Mesenchymal stem cell (in vitro differentiated cells and primary cell): ENCODE data around the gene WWOX.
A peak's percentile ranks its signal among the peaks of the same experiment; 100 is the strongest.

Experiments
- DNase-seq: peaks from one replicate; pipeline ENCODE4 v3.0.0-alpha.2; 2013
- H2AFZ ChIP-seq: one replicate; pipeline ENCODE4 v1.6.1; 2013; ENCODE audit warnings: low read depth, mild to moderate bottlenecking, control low read depth, inconsistent platforms, low read length, moderate library complexity
- H2AK5ac ChIP-seq: 2 replicates; pipeline ENCODE4 v1.6.1; 2013; ENCODE audit warnings: low read length, moderate library complexity, mild to moderate bottlenecking, inconsistent platforms; ENCODE audit not compliant: severe bottlenecking
- H2BK120ac ChIP-seq: one replicate; pipeline ENCODE4 v1.6.1; 2013; ENCODE audit warnings: low read depth, mild to moderate bottlenecking, inconsistent platforms, low read length, moderate library complexity
- H2BK12ac ChIP-seq, 2 experiments: one replicate each; pipeline ENCODE4 v1.6.1; 2013; ENCODE audit warnings: inconsistent platforms in 2 of 2, low read length in 2 of 2, mild to moderate bottlenecking in 2 of 2, moderate library complexity in 2 of 2, control low read depth in 1 of 2
- H2BK15ac ChIP-seq: one replicate; pipeline ENCODE4 v1.6.1; 2013; ENCODE audit warnings: mild to moderate bottlenecking, low read depth, inconsistent platforms; ENCODE audit not compliant: poor library complexity, severe bottlenecking
- H2BK5ac ChIP-seq: 2 replicates; pipeline ENCODE4 v1.6.1; 2013; ENCODE audit warnings: low read depth, mild to moderate bottlenecking, low read length, control low read depth, inconsistent platforms; ENCODE audit not compliant: poor library complexity, severe bottlenecking
- H3K14ac ChIP-seq, 2 experiments: one replicate each; pipeline ENCODE4 v1.6.1; 2013; ENCODE audit warnings: inconsistent platforms in 2 of 2, low read length in 2 of 2, control low read depth in 1 of 2, mild to moderate bottlenecking in 1 of 2, moderate library complexity in 1 of 2
- H3K18ac ChIP-seq, 2 experiments: one replicate each; pipeline ENCODE4 v1.6.1; 2013; ENCODE audit warnings: inconsistent platforms in 2 of 2, low read length in 2 of 2, control low read depth in 1 of 2, low read depth in 1 of 2, mild to moderate bottlenecking in 1 of 2
- H3K23ac ChIP-seq, 2 experiments: one replicate each; pipeline ENCODE4 v1.6.1; 2013; ENCODE audit warnings: inconsistent platforms in 2 of 2, low read length in 2 of 2, mild to moderate bottlenecking in 2 of 2, moderate library complexity in 2 of 2, control low read depth in 1 of 2
- H3K27ac ChIP-seq: 2 replicates; pipeline ENCODE4 v1.5.1; 2013; ENCODE audit warnings: mild to moderate bottlenecking, moderate library complexity, low read length, control low read depth, inconsistent platforms; ENCODE audit not compliant: poor library complexity, severe bottlenecking
- H3K27me3 ChIP-seq, 2 experiments: 2 replicates each; pipeline versions ENCODE4 v1.6.1 to v1.7.0; 2013; ENCODE audit warnings: low read length in 2 of 2, mild to moderate bottlenecking in 2 of 2, moderate library complexity in 2 of 2, control low read depth in 1 of 2, inconsistent platforms in 1 of 2; ENCODE audit not compliant: control insufficient read depth in 1 of 2, insufficient read depth in 1 of 2
- H3K36me3 ChIP-seq, 2 experiments: 2 replicates each; pipeline versions ENCODE4 v1.6.1 to v1.7.0; 2013; ENCODE audit warnings: low read length in 2 of 2, control low read depth in 1 of 2, inconsistent platforms in 1 of 2, low read depth in 1 of 2, mild to moderate bottlenecking in 1 of 2; ENCODE audit not compliant: insufficient read depth in 2 of 2, control insufficient read depth in 1 of 2
- H3K4ac ChIP-seq, 2 experiments: one replicate each; pipeline ENCODE4 v1.6.1; 2013; ENCODE audit warnings: inconsistent platforms in 2 of 2, low read length in 2 of 2, mild to moderate bottlenecking in 2 of 2, moderate library complexity in 2 of 2, control low read depth in 1 of 2, low read depth in 1 of 2
- H3K4me1 ChIP-seq: 2 replicates; pipeline ENCODE4 v1.6.1; 2013; ENCODE audit warnings: low read depth, low read length, control low read depth; ENCODE audit not compliant: control insufficient read depth, insufficient read depth
- H3K4me2 ChIP-seq: 2 replicates; pipeline ENCODE4 v1.6.1; 2013; ENCODE audit warnings: low read length, mild to moderate bottlenecking, inconsistent platforms; ENCODE audit not compliant: poor library complexity, severe bottlenecking
- H3K4me3 ChIP-seq, 2 experiments: 2 replicates each; pipeline versions ENCODE4 v1.5.1 to v1.7.0; 2013; ENCODE audit warnings: low read length in 2 of 2, mild to moderate bottlenecking in 2 of 2, control low read depth in 1 of 2, low read depth in 1 of 2; ENCODE audit not compliant: insufficient read depth in 1 of 2
- H3K79me1 ChIP-seq: replicated peaks from 2 replicates; pipeline ENCODE4 v1.6.1; 2013; ENCODE audit warnings: mild to moderate bottlenecking, control low read depth, low read length, inconsistent platforms; ENCODE audit not compliant: poor library complexity, severe bottlenecking
- H3K9ac ChIP-seq: 2 replicates; pipeline ENCODE4 v1.7.0; 2013; ENCODE audit warnings: mild to moderate bottlenecking, low read length, moderate library complexity
- H3K9me3 ChIP-seq: 2 replicates; pipeline ENCODE4 v1.7.0; 2013; ENCODE audit warnings: mild to moderate bottlenecking, low read length; ENCODE audit not compliant: control insufficient read depth
- H4K8ac ChIP-seq: one replicate; pipeline ENCODE4 v1.6.1; 2013; ENCODE audit warnings: inconsistent platforms, mild to moderate bottlenecking, low read length, moderate library complexity
- H4K91ac ChIP-seq: one replicate; pipeline ENCODE4 v1.6.1; 2013; ENCODE audit warnings: mild to moderate bottlenecking, low read length, inconsistent platforms
- WGBS: methylation state at CpG from one replicate; pipeline ENCODE4 v1.1.7; 2013; ENCODE audit warnings: mixed read lengths; 5-methylcytosine and 5-hydroxymethylcytosine counted together

Gene WWOX

DNA sequence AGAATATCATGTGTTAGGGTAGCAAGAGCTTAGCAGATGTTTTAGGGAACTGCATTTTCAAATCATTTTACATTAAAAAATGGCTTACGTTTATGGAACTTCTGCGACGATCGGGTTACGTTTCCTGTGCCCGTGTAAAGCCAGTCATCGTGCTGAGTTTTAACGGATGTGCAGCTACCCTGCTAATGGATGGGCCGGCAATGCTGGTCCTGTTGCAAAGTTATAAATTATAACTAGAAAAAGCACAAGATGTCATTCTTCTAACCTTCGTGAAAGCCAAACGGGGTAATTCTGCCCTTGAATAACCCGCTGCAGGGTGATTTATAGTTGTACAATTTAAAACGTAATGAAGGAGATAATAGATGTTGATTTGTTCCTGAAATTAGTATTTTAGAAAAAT lies 339.2 kb downstream of the WWOX start:
- Histone ChIP-seq H2BK12ac (no peak overlapping the region), H3K9me3 (no peaks in the 10 kb centered on the region), H2BK15ac (no peak overlapping the region), H3K14ac (no peak overlapping the region), H2AK5ac (no peak overlapping the region), H4K91ac (no peak overlapping the region), H3K23ac (no peak overlapping the region), H4K8ac (no peak overlapping the region), H3K27ac (no peak overlapping the region), H3K18ac (no peak overlapping the region), H3K9ac (no peak overlapping the region), H2BK120ac (no peak overlapping the region), H2AFZ (no peak overlapping the region), H2BK5ac (no peak overlapping the region), H3K4me3 (no peak overlapping the region), H3K4ac (no peak overlapping the region), H3K36me3 (no peaks in the 10 kb centered on the region), H3K4me2 (no peak overlapping the region), H3K4me1 (peaks cover 4% of the 10 kb centered on the region), H3K79me1 (no peaks in the 10 kb centered on the region), H3K27me3 (no peaks in the 10 kb centered on the region)
- no peak for DNase-seq
- 95% methylated on average over 9 of the region's 13 CpGs for WGBS

DNA sequence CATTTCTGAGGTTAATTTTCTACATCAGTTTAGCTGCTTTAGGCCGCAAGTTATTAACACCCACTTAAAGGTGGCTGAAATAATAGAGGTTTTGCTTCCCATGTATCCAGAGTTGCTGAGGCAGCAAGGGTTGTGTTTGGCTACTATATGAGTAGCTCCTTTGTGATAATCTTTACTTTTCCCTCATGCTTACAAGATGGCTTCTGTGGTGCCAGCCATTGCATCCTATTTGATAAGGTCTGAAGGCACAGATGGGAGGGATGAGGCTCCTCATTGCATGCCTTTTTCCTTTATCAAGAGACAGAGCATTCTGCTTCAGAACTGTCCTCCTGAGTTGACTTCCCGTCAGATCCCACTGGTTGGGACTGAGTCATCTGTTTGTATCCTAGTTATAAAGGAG lies 340.2 kb downstream of the WWOX start:
- Histone ChIP-seq H3K18ac (no peak overlapping the region), H3K9me3 (no peaks in the 10 kb centered on the region), H3K4me1 (peaks cover 4% of the 10 kb centered on the region), H3K27ac (no peak overlapping the region), H3K4ac (no peak overlapping the region), H3K9ac (no peak overlapping the region), H3K23ac (no peak overlapping the region), H3K36me3 (no peaks in the 10 kb centered on the region), H2BK15ac (no peak overlapping the region), H4K91ac (no peak overlapping the region), H4K8ac (no peak overlapping the region), H3K79me1 (no peaks in the 10 kb centered on the region), H2BK12ac (no peak overlapping the region), H3K4me2 (no peak overlapping the region), H3K14ac (no peak overlapping the region), H2AFZ (no peak overlapping the region), H2BK120ac (no peak overlapping the region), H2AK5ac (no peak overlapping the region), H3K27me3 (no peaks in the 10 kb centered on the region), H3K4me3 (no peak overlapping the region), H2BK5ac (no peak overlapping the region)
- no peak for DNase-seq
- WGBS: 78% methylated on average over 2 of the region's 2 CpGs

DNA sequence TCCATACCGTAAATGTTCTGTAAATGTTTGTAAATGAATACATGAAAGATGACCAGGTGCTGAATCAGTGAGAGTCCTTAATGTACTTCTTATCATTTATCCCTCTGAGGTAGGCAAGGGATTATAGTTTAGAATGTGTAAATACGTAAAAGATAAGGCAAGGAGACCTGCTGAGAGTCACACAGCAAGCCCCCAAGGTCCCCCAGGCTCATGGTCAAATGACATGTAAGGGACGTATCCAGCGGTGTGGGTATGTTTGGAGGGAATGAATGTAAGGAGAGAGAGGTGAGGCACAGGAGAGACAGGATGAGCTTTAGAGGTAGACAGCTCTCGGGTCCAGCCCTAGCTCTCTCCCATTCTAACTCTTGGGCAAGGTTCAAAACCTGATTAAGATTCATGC lies 341.8 kb downstream of the WWOX start:
- H3K9ac ChIP-seq: no peak overlapping the region
- DNase-seq: no peak
- H2AFZ ChIP-seq: no peak overlapping the region
- no peak overlapping the region for H3K18ac ChIP-seq
- no peak overlapping the region for H4K91ac ChIP-seq
- H2BK5ac ChIP-seq: no peak overlapping the region
- no peaks in the 10 kb centered on the region for H3K9me3 ChIP-seq
- H2BK15ac ChIP-seq: no peak overlapping the region
- H3K4me1 ChIP-seq: no peaks in the 10 kb centered on the region
- H3K4ac ChIP-seq: no peak overlapping the region
- no peak overlapping the region for H3K4me2 ChIP-seq
- no peak overlapping the region for H3K23ac ChIP-seq
- no peaks in the 10 kb centered on the region for H3K27me3 ChIP-seq
- H3K36me3 ChIP-seq: no peaks in the 10 kb centered on the region
- H2BK12ac ChIP-seq: peak overlapping the region in 1 of 2 experiments; percentile 90
- no peak overlapping the region for H3K27ac ChIP-seq
- H3K14ac ChIP-seq: no peak overlapping the region
- no peaks in the 10 kb centered on the region for H3K79me1 ChIP-seq
- H2BK120ac ChIP-seq: no peak overlapping the region
- H2AK5ac ChIP-seq: no peak overlapping the region
- H3K4me3 ChIP-seq: no peak overlapping the region
- no peak overlapping the region for H4K8ac ChIP-seq
- WGBS: 93% methylated on average over 4 of the region's 5 CpGs

DNA sequence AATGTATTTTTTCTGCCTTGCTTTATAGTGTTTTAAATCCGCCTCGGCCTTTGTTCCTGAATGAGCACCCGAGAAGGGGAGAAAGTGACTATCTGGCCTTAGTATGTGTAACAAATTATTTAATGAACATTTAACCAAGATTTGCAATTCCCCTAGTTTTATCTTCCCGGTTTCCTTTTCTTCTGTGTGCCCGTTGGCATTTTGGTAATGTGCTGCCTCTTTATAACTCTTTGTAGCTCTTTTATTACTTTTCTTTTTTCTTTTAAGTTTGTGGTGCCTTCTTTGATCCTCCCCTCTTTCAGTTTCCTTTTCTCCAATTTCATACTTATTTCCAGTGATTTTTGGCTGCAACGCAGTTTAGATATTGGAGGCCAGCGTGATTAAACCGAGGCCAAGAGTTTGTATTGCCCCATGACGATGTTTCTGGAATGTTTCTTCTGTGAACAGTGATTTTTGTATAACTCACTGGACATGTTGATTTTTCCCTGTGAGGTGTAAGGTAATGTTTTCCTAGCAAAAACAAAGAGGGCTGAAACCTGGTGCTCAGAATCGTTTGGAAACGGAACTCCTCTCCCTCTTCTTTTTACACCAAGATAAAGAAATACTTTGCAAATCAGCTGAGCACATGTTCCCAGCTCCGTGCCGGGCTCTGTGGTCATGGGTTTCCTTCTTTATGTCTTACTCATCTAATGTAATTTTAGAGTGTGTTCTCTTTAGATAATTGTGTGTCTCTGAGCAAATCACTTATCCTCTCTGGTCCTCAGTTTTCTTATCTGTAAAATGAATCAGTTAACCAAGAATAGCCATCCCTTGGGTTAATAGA lies 344.3 kb downstream of the WWOX start:
- no peak overlapping the region for H2BK12ac ChIP-seq
- no peaks in the 10 kb centered on the region for H3K4me1 ChIP-seq
- H3K4me3 ChIP-seq: peak overlapping the region in 1 of 2 experiments; percentile 65
- H2AK5ac ChIP-seq: no peak overlapping the region
- no peaks in the 10 kb centered on the region for H3K27me3 ChIP-seq
- no peaks in the 10 kb centered on the region for H3K36me3 ChIP-seq
- H3K14ac ChIP-seq: no peak overlapping the region
- no peaks in the 10 kb centered on the region for H3K9me3 ChIP-seq
- no peak overlapping the region for H3K4ac ChIP-seq
- H2AFZ ChIP-seq: no peak overlapping the region
- no peak overlapping the region for H3K23ac ChIP-seq
- H4K8ac ChIP-seq: no peak overlapping the region
- no peak overlapping the region for H2BK120ac ChIP-seq
- peak overlapping the region; percentile 47 for H3K4me2 ChIP-seq
- H3K18ac ChIP-seq: no peak overlapping the region
- no peak overlapping the region for H2BK15ac ChIP-seq
- H2BK5ac ChIP-seq: peak overlapping the region; percentile 59
- 91% methylated on average over 8 of the region's 13 CpGs for WGBS
- H3K9ac ChIP-seq: peak overlapping the region; percentile 92
- peak overlapping the region; percentile 63 for H3K27ac ChIP-seq
- no peaks in the 10 kb centered on the region for H3K79me1 ChIP-seq
- peak; percentile 30 for DNase-seq
- H4K91ac ChIP-seq: no peak overlapping the region
